HCT116 (cell line): Measurements from ENCODE around the gene WDPCP. TPM values are rescaled to one million over a fixed set of nuclear protein-coding genes. Genes with fewer than 3 reads are reported as not detected.

ENCODE experiments used
- ATAC-seq: fragments of 200-7000 bp; cut with Tn5 transposase; 2 replicates; pipeline ENCODE4 v1.9.1; 2020; ENCODE audit warnings: mild to moderate bottlenecking, moderate library complexity
- BruUV-seq: library from RNA; stranded (reverse); fragments of 400-500 nt; replicated peaks from 2 replicates; lab custom pipeline; 2021; lab: Mats Ljungman, UMichigan
- CTCF ChIA-PET: fragments of 300-600 bp; sonication (Branson Sonifier 250); formaldehyde crosslinking; loops from one replicate; lab custom pipeline; 2021; ENCODE audit warnings: antibody characterized with exemption; lab: Charles Lee
- POLR2A ChIA-PET: fragments of 300-600, 350-600 bp; sonication (Branson Sonifier 250); formaldehyde crosslinking; loops from one replicate; lab custom pipeline; 2021; ENCODE audit warnings: antibody characterized with exemption; lab: Charles Lee
- RAD21 ChIA-PET, 2 experiments: fragments of 300-600 bp; sonication (Branson Sonifier 250); formaldehyde crosslinking; loops; one replicate each; lab custom pipeline; 2023; ENCODE audit warnings: low total read pairs in 2 of 2; ENCODE audit not compliant: uncharacterized antibody in 2 of 2, unreplicated experiment in 2 of 2, low non-redundant PET in 1 of 2; lab: Charles Lee
- DNase-seq: peaks from one replicate; pipeline ENCODE4 v3.0.0-alpha.2; 2010; ENCODE audit warnings: low read depth, low spot score
- H2AFZ ChIP-seq: fragments of 200-600 bp; shearing (Covaris generic), sonication (generic); 2 replicates; pipeline ENCODE4 v1.6.1; 2017; ENCODE audit warnings: low read depth, mixed run types, mixed read lengths, antibody characterized with exemption, low read length; ENCODE audit not compliant: poor library complexity, severe bottlenecking
- H3K27ac ChIP-seq: 2 replicates; pipeline ENCODE4 v1.5.1; 2012; ENCODE audit warnings: low read depth, low read length
- H3K27me3 ChIP-seq: fragments of 200-600 bp; sonication (generic); 2 replicates; pipeline ENCODE4 v1.6.1; 2016; ENCODE audit warnings: mixed run types, low read length, mixed read lengths; ENCODE audit not compliant: insufficient read depth
- H3K36me3 ChIP-seq, 2 experiments: fragments of 200-500 bp in 1 of 2; fragments of 200-600 bp in 1 of 2; sonication (Bioruptor generic) in 1 of 2; sonication (generic) in 1 of 2; 2 replicates each; pipeline versions ENCODE4 v1.5.1 to v1.6.1; 2014 to 2016; ENCODE audit warnings: low read length in 2 of 2, inconsistent platforms in 1 of 2, mixed read lengths in 1 of 2, mixed run types in 1 of 2; ENCODE audit not compliant: insufficient read depth in 2 of 2, control insufficient read depth in 1 of 2
- H3K4me1 ChIP-seq, 2 experiments: fragments of 200-600 bp in 1 of 2; sonication (generic) in 1 of 2; 2 replicates each; pipeline versions ENCODE4 v1.5.1 to v1.6.1; 2012 to 2017; ENCODE audit warnings: low read length in 2 of 2, inconsistent platforms in 1 of 2, mild to moderate bottlenecking in 1 of 2, mixed read lengths in 1 of 2, mixed run types in 1 of 2, moderate library complexity in 1 of 2; ENCODE audit not compliant: insufficient read depth in 2 of 2, control insufficient read depth in 1 of 2
- H3K4me2 ChIP-seq: fragments of 200-600 bp; sonication (generic); 2 replicates; pipeline ENCODE4 v1.6.1; 2017; ENCODE audit warnings: mixed run types, low read length, mixed read lengths
- H3K4me3 ChIP-seq, 2 experiments: fragments of 200-600 bp in 1 of 2; sonication (generic) in 1 of 2; replicated peaks in 1 of 2; 2 replicates each; pipeline ENCODE4 v1.5.1; 2011 to 2016; ENCODE audit warnings: low read length in 2 of 2, control low read depth in 1 of 2, low read depth in 1 of 2, mild to moderate bottlenecking in 1 of 2, mixed read lengths in 1 of 2, mixed run types in 1 of 2
- H3K79me2 ChIP-seq: fragments of 200-600 bp; sonication (generic); 2 replicates; pipeline ENCODE4 v1.6.1; 2017; ENCODE audit warnings: mild to moderate bottlenecking, mixed run types, low read length, moderate library complexity, mixed read lengths; ENCODE audit not compliant: insufficient read depth
- H3K9ac ChIP-seq: fragments of 200-600 bp; sonication (generic); 2 replicates; pipeline ENCODE4 v1.6.1; 2016; ENCODE audit warnings: low read length, mixed read lengths
- H3K9me2 ChIP-seq: fragments of 200-600 bp; sonication (generic), shearing (Covaris generic); 2 replicates; pipeline ENCODE4 v1.6.1; 2017; ENCODE audit warnings: mixed run types, mild to moderate bottlenecking, moderate library complexity; ENCODE audit not compliant: insufficient read depth
- H3K9me3 ChIP-seq, 2 experiments: fragments of 200-500 bp in 1 of 2; fragments of 200-600 bp in 1 of 2; sonication (Bioruptor generic) in 1 of 2; sonication (generic) in 1 of 2; 2 replicates each; pipeline ENCODE4 v1.6.1; 2014 to 2017; ENCODE audit warnings: low read length in 2 of 2, mixed read lengths in 2 of 2, inconsistent platforms in 1 of 2, low read depth in 1 of 2, mild to moderate bottlenecking in 1 of 2, mixed run types in 1 of 2, moderate library complexity in 1 of 2; ENCODE audit not compliant: control insufficient read depth in 1 of 2, insufficient read depth in 1 of 2
- H4K20me1 ChIP-seq: fragments of 200-600 bp; sonication (generic), shearing (Covaris generic); 2 replicates; pipeline ENCODE4 v1.6.1; 2017; ENCODE audit warnings: mixed run types, mild to moderate bottlenecking, moderate library complexity; ENCODE audit not compliant: insufficient read depth
- CEBPB ChIP-seq: IDR thresholded peaks from 2 replicates; pipeline ENCODE4 v1.6.1; 2012; ENCODE audit warnings: low read depth
- EGR1 ChIP-seq: IDR thresholded peaks from 2 replicates; pipeline ENCODE4 v1.6.1; 2012; ENCODE audit warnings: low read depth
- ELF1 ChIP-seq: IDR thresholded peaks from 2 replicates; pipeline ENCODE4 v1.6.1; 2012; ENCODE audit warnings: low read depth, borderline replicate concordance
- EZH2 ChIP-seq: fragments of 200-600 bp; sonication (generic); IDR thresholded peaks from 2 replicates; pipeline ENCODE4 v1.6.1; 2017; ENCODE audit warnings: antibody characterized with exemption, mixed run types
- EZH2phosphoT487 ChIP-seq: fragments of 200-600 bp; IDR thresholded peaks from 2 replicates; pipeline ENCODE4 v1.6.1; 2018; ENCODE audit warnings: antibody characterized with exemption, borderline replicate concordance
- FOSL1 ChIP-seq: IDR thresholded peaks from 2 replicates; pipeline ENCODE4 v1.6.1; 2012; ENCODE audit warnings: low read depth
- JUND ChIP-seq: IDR thresholded peaks from 2 replicates; pipeline ENCODE4 v1.6.1; 2012
- POLR2A ChIP-seq: IDR thresholded peaks from 2 replicates; pipeline ENCODE4 v1.7.0; 2011; ENCODE audit warnings: borderline replicate concordance; ENCODE audit not compliant: insufficient read depth, insufficient read length; ENCODE audit errors: extremely low read depth
- POLR2AphosphoS5 ChIP-seq: IDR thresholded peaks from 2 replicates; pipeline ENCODE4 v1.6.1; 2011; ENCODE audit warnings: mild to moderate bottlenecking, low read depth, low read length, moderate library complexity
- RAD21 ChIP-seq: IDR thresholded peaks from 2 replicates; pipeline ENCODE4 v1.6.1; 2012; ENCODE audit warnings: low read depth, mild to moderate bottlenecking
- SIN3A ChIP-seq: IDR thresholded peaks from 2 replicates; pipeline ENCODE4 v1.6.1; 2012; ENCODE audit warnings: low read depth
- SP1 ChIP-seq: IDR thresholded peaks from 2 replicates; pipeline ENCODE4 v1.6.1; 2012; ENCODE audit warnings: low read depth
- SRF ChIP-seq: IDR thresholded peaks from 2 replicates; pipeline ENCODE4 v1.6.1; 2012; ENCODE audit warnings: low read depth
- TCF7L2 ChIP-seq: IDR thresholded peaks from 2 replicates; pipeline ENCODE4 v1.7.0; 2011; ENCODE audit warnings: borderline replicate concordance, inconsistent platforms; ENCODE audit not compliant: insufficient read depth, insufficient read length; ENCODE audit errors: extremely low read depth
- YY1 ChIP-seq: IDR thresholded peaks from 2 replicates; pipeline ENCODE4 v1.6.1; 2011; ENCODE audit warnings: low read length, low read depth, moderate library complexity, mild to moderate bottlenecking; ENCODE audit not compliant: insufficient replicate concordance; ENCODE audit errors: extremely low read depth
- ZFX ChIP-seq: fragments of 450-650 bp; IDR thresholded peaks from 2 replicates; pipeline ENCODE4 v1.6.1; 2017
- ZNF274 ChIP-seq: fragments of 200-500 bp; sonication (Bioruptor generic); IDR thresholded peaks from 2 replicates; pipeline ENCODE4 v1.6.1; 2014; ENCODE audit warnings: mild to moderate bottlenecking, low read depth, low read length, inconsistent platforms
- intact Hi-C: fragments of 100-400 bp; cut with micrococcal nuclease; formaldehyde crosslinking; loops from 2 replicates; pipeline ENCODE4 v1.10.0; 2022
- total RNA-seq: library from RNA; stranded (reverse); gene quantifications from one replicate; pipeline ENCODE4 v1.2.1, GENCODE V29; 2021; ENCODE audit not compliant: unreplicated experiment
- TF ChIP-seq, protein P1 (sequence below): IDR thresholded peaks from 2 replicates; pipeline ENCODE4 v1.6.1; 2012
- TF ChIP-seq, protein P2 (sequence below): IDR thresholded peaks from 2 replicates; pipeline ENCODE4 v1.6.1; 2012

Gene WDPCP
- total RNA-seq, 1 experiment from 2014 or later = 4.1 TPM

GRCh38 chr2:63092401-63092800, 495.9 kb downstream of the WDPCP start:
- Histone ChIP-seq H3K36me3 (no peaks in the 10 kb centered on the region), H3K4me1 (no peaks in the 10 kb centered on the region), H3K27ac (no peak overlapping the region), H4K20me1 (no peaks in the 10 kb centered on the region), H3K9me3 (no peaks in the 10 kb centered on the region), H3K27me3 (no peaks in the 10 kb centered on the region), H3K4me2 (no peak overlapping the region), H3K4me3 (no peak overlapping the region), H2AFZ (no peak overlapping the region), H3K79me2 (no peaks in the 10 kb centered on the region), H3K9ac (no peak overlapping the region), H3K9me2 (0 out of 2 replicates have a peak, but pooled peaks cover 3% of the 10 kb centered on the region)
- TF ChIP-seq SP1 (no peak), FOSL1 (no peak), YY1 (no peak), SIN3A (no peak), EZH2phosphoT487 (no peak), ELF1 (no peak), SRF (no peak), POLR2AphosphoS5 (no peak), POLR2A (no peak), EZH2 (no peak), RAD21 (no peak)
- TF ChIP-seq, protein P1, sequence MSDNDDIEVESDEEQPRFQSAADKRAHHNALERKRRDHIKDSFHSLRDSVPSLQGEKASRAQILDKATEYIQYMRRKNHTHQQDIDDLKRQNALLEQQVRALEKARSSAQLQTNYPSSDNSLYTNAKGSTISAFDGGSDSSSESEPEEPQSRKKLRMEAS = no peak
- ChIA-PET RAD21 (no interaction called here), POLR2A (no interaction called here), CTCF (interaction anchor here (1.3 kb wide), 1 partner anchor 14 kb away, joined by 3 read pairs; no protein-coding TSS in a partner anchor)
- DNase-seq = no peak
- no TSS peak for BruUV-seq
- intact Hi-C loops = no loop called here
- ATAC-seq = no peak

- no peaks in the 10 kb centered on the region for H3K9me2 ChIP-seq
- ChIA-PET CTCF (interaction anchor here (1.6 kb wide), 1 partner anchor 401 kb away, joined by 4 read pairs; no protein-coding TSS in a partner anchor), POLR2A (no interaction called here), RAD21 (no interaction called here)
- TF ChIP-seq FOSL1 = no peak
- TF ChIP-seq EZH2 = no peak
- TF ChIP-seq SP1 = no peak
- TF ChIP-seq POLR2A = no peak
- no peak for TF ChIP-seq TCF7L2
- TF ChIP-seq, protein P1 = no peak
- TF ChIP-seq ZFX = no peak
- TF ChIP-seq EGR1 = no peak
- TF ChIP-seq SRF = no peak
- TF ChIP-seq ZNF274 = no peak
- TF ChIP-seq JUND = no peak
- TF ChIP-seq, protein P2, sequence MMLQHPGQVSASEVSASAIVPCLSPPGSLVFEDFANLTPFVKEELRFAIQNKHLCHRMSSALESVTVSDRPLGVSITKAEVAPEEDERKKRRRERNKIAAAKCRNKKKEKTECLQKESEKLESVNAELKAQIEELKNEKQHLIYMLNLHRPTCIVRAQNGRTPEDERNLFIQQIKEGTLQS = no peak
- TF ChIP-seq CEBPB = no peak
- intact Hi-C loops = no loop called here
- no TSS peak for BruUV-seq
- H3K27me3 ChIP-seq = no peaks in the 10 kb centered on the region
- no peak overlapping the region for H3K9ac ChIP-seq
- no peak overlapping the region for H3K4me2 ChIP-seq
- H3K36me3 ChIP-seq = no peaks in the 10 kb centered on the region
- no peaks in the 10 kb centered on the region for H3K4me1 ChIP-seq
- no peaks in the 10 kb centered on the region for H4K20me1 ChIP-seq
- H3K27ac ChIP-seq = no peak overlapping the region
- DNase-seq (no peak), ATAC-seq (no peak)
- no peaks in the 10 kb centered on the region for H3K9me3 ChIP-seq
- no peaks in the 10 kb centered on the region for H3K79me2 ChIP-seq
- H2AFZ ChIP-seq = no peak overlapping the region
- no peak overlapping the region for H3K4me3 ChIP-seq
These were observed 501.6 kb downstream of the WDPCP start for GRCh38 chr2:63086687-63087086.
